Neural cell (in vitro differentiated cells): ENCODE data around the gene VAX1. TPM values are rescaled to one million over a fixed set of nuclear protein-coding genes. Genes with fewer than 3 reads are reported as not detected.

Experiments used
- H2AFZ ChIP-seq: fragments of 200-600, 300-800 bp; sonication (generic), shearing (Covaris generic); 2 replicates; pipeline ENCODE4 v1.6.0; 2014; ENCODE audit warnings: low read depth, mild to moderate bottlenecking, antibody characterized with exemption, low read length, moderate library complexity
- H3F3A ChIP-seq: fragments of 200-600 bp; shearing (Covaris generic); 2 replicates; pipeline ENCODE4 v1.6.1; 2016; ENCODE audit warnings: mild to moderate bottlenecking, moderate library complexity, mixed read lengths, antibody characterized with exemption, low read length; ENCODE audit not compliant: insufficient read depth, poor library complexity, severe bottlenecking
- H3K27ac ChIP-seq: fragments of 200-600, 300-800 bp; sonication (generic), shearing (Covaris generic); 2 replicates; pipeline ENCODE4 v1.5.1; 2014; ENCODE audit warnings: mild to moderate bottlenecking, low read length, moderate library complexity
- H3K27me3 ChIP-seq: fragments of 300-800, 200-600 bp; sonication (generic), shearing (Covaris generic); 2 replicates; pipeline ENCODE4 v1.6.0; 2014; ENCODE audit warnings: mild to moderate bottlenecking, low read depth, low read length, moderate library complexity; ENCODE audit not compliant: insufficient read depth
- H3K36me3 ChIP-seq: fragments of 300-800, 200-600 bp; sonication (generic), shearing (Covaris generic); 2 replicates; pipeline ENCODE4 v1.5.1; 2014; ENCODE audit warnings: mild to moderate bottlenecking, antibody characterized with exemption, low read length, moderate library complexity; ENCODE audit not compliant: insufficient read depth
- H3K4me2 ChIP-seq: fragments of 300-800, 200-600 bp; sonication (generic), shearing (Covaris generic); 2 replicates; pipeline ENCODE4 v1.6.0; 2014; ENCODE audit warnings: mild to moderate bottlenecking, low read length
- H3K4me3 ChIP-seq: fragments of 300-800, 200-600 bp; sonication (generic), shearing (Covaris generic); 2 replicates; pipeline ENCODE4 v1.5.1; 2014; ENCODE audit warnings: mild to moderate bottlenecking, low read length, moderate library complexity
- H3K79me2 ChIP-seq: fragments of 200-600 bp; shearing (Covaris generic); replicated peaks from 2 replicates; pipeline ENCODE4 v1.6.0; 2014; ENCODE audit warnings: mild to moderate bottlenecking, low read length, moderate library complexity; ENCODE audit not compliant: insufficient read depth
- H3K9ac ChIP-seq: fragments of 300-800, 200-600 bp; sonication (generic), shearing (Covaris generic); 2 replicates; pipeline ENCODE4 v1.6.1; 2016; ENCODE audit warnings: mild to moderate bottlenecking, low read length, mixed read lengths
- H3K9me2 ChIP-seq: fragments of 200-600 bp; shearing (Covaris generic); 2 replicates; pipeline ENCODE4 v1.6.1; 2016; ENCODE audit warnings: mild to moderate bottlenecking, low read length, mixed read lengths; ENCODE audit not compliant: insufficient read depth
- H3K9me3 ChIP-seq: fragments of 200-600, 300-800 bp; sonication (generic), shearing (Covaris generic); 2 replicates; pipeline ENCODE4 v1.6.1; 2016; ENCODE audit warnings: mild to moderate bottlenecking, mixed run types, low read length, moderate library complexity, mixed read lengths
- H4K20me1 ChIP-seq: fragments of 200-600 bp; shearing (Covaris generic); 2 replicates; pipeline ENCODE4 v1.6.1; 2016; ENCODE audit warnings: mild to moderate bottlenecking, mixed run types; ENCODE audit not compliant: insufficient read depth
- EP300 ChIP-seq: fragments of 450-650 bp; conservative IDR thresholded peaks from 2 replicates; pipeline ENCODE4 v1.6.1; 2014; ENCODE audit warnings: antibody characterized with exemption, mild to moderate bottlenecking, moderate library complexity; ENCODE audit not compliant: poor library complexity, severe bottlenecking
- EZH2 ChIP-seq: fragments of 200-600, 300-800 bp; shearing (Covaris generic), sonication (generic); IDR thresholded peaks from 2 replicates; pipeline ENCODE4 v1.6.1; 2014; ENCODE audit warnings: antibody characterized with exemption, low read length, borderline replicate concordance, mild to moderate bottlenecking; ENCODE audit not compliant: insufficient read depth, poor library complexity, severe bottlenecking
- MXI1 ChIP-seq: fragments of 450-650 bp; conservative IDR thresholded peaks from 2 replicates; pipeline ENCODE4 v1.6.1; 2014; ENCODE audit warnings: antibody characterized with exemption, mild to moderate bottlenecking; ENCODE audit not compliant: poor library complexity, severe bottlenecking
- POLR2AphosphoS5 ChIP-seq: IDR thresholded peaks from 2 replicates; pipeline ENCODE4 v1.6.1; 2012
- RAD21 ChIP-seq: fragments of 450-650 bp; conservative IDR thresholded peaks from 2 replicates; pipeline ENCODE4 v1.6.1; 2014; ENCODE audit warnings: antibody characterized with exemption, mild to moderate bottlenecking, moderate library complexity
- SMC3 ChIP-seq: fragments of 450-650 bp; conservative IDR thresholded peaks from 2 replicates; pipeline ENCODE4 v1.6.1; 2014; ENCODE audit warnings: antibody characterized with exemption, mild to moderate bottlenecking, moderate library complexity; ENCODE audit not compliant: poor library complexity
- TAF1 ChIP-seq: IDR thresholded peaks from 2 replicates; pipeline ENCODE4 v1.6.1; 2012; ENCODE audit warnings: low read depth
- polyA plus RNA-seq: library from polyadenylated mRNA; depleted of rRNA; stranded (reverse); fragments of >200 nt; gene quantifications from 2 replicates; pipeline ENCODE4 v1.2.3, GENCODE V29; 2014
- TF ChIP-seq, protein P1 (sequence below): fragments of 450-650 bp; IDR thresholded peaks from 2 replicates; pipeline ENCODE4 v1.5.1; 2014; ENCODE audit warnings: antibody characterized with exemption, mild to moderate bottlenecking, moderate library complexity; ENCODE audit not compliant: poor library complexity, severe bottlenecking
- TF ChIP-seq, protein P2 (sequence below): IDR thresholded peaks from 2 replicates; pipeline ENCODE4 v1.6.1; 2012; ENCODE audit warnings: borderline replicate concordance

VAX1 gene
- polyA plus RNA-seq, 1 donor from 2014 or later, result 0.63 TPM

- no peaks in the 10 kb centered on the region for H3K36me3 ChIP-seq
- H2AFZ ChIP-seq, result no peak overlapping the region
- H3K9me2 ChIP-seq, result no peaks in the 10 kb centered on the region
- H3K27ac ChIP-seq, result no peak overlapping the region
- H3K79me2 ChIP-seq, result no peaks in the 10 kb centered on the region
- H4K20me1 ChIP-seq, result no peaks in the 10 kb centered on the region
- peaks cover 98% of the 10 kb centered on the region for H3K27me3 ChIP-seq
- TF ChIP-seq MXI1 (no peak), EP300 (no peak), TAF1 (no peak), SMC3 (no peak), RAD21 (no peak), EZH2 (no peak), POLR2AphosphoS5 (no peak)
- TF ChIP-seq, protein P1, sequence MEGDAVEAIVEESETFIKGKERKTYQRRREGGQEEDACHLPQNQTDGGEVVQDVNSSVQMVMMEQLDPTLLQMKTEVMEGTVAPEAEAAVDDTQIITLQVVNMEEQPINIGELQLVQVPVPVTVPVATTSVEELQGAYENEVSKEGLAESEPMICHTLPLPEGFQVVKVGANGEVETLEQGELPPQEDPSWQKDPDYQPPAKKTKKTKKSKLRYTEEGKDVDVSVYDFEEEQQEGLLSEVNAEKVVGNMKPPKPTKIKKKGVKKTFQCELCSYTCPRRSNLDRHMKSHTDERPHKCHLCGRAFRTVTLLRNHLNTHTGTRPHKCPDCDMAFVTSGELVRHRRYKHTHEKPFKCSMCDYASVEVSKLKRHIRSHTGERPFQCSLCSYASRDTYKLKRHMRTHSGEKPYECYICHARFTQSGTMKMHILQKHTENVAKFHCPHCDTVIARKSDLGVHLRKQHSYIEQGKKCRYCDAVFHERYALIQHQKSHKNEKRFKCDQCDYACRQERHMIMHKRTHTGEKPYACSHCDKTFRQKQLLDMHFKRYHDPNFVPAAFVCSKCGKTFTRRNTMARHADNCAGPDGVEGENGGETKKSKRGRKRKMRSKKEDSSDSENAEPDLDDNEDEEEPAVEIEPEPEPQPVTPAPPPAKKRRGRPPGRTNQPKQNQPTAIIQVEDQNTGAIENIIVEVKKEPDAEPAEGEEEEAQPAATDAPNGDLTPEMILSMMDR, result no peak
- TF ChIP-seq, protein P2, sequence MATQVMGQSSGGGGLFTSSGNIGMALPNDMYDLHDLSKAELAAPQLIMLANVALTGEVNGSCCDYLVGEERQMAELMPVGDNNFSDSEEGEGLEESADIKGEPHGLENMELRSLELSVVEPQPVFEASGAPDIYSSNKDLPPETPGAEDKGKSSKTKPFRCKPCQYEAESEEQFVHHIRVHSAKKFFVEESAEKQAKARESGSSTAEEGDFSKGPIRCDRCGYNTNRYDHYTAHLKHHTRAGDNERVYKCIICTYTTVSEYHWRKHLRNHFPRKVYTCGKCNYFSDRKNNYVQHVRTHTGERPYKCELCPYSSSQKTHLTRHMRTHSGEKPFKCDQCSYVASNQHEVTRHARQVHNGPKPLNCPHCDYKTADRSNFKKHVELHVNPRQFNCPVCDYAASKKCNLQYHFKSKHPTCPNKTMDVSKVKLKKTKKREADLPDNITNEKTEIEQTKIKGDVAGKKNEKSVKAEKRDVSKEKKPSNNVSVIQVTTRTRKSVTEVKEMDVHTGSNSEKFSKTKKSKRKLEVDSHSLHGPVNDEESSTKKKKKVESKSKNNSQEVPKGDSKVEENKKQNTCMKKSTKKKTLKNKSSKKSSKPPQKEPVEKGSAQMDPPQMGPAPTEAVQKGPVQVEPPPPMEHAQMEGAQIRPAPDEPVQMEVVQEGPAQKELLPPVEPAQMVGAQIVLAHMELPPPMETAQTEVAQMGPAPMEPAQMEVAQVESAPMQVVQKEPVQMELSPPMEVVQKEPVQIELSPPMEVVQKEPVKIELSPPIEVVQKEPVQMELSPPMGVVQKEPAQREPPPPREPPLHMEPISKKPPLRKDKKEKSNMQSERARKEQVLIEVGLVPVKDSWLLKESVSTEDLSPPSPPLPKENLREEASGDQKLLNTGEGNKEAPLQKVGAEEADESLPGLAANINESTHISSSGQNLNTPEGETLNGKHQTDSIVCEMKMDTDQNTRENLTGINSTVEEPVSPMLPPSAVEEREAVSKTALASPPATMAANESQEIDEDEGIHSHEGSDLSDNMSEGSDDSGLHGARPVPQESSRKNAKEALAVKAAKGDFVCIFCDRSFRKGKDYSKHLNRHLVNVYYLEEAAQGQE, result no peak
- H3K4me2 ChIP-seq, result no peak overlapping the region
- no peak overlapping the region for H3K9ac ChIP-seq
- H3F3A ChIP-seq, result no peaks in the 10 kb centered on the region
- no peak overlapping the region for H3K4me3 ChIP-seq
- no peaks in the 10 kb centered on the region for H3K9me3 ChIP-seq
Measured at GRCh38 chr10:117164592-117165537, 26.8 kb upstream of the VAX1 start.

- Histone ChIP-seq H3K9me2 (no peaks in the 10 kb centered on the region), H3K4me3 (no peak overlapping the region), H3F3A (no peaks in the 10 kb centered on the region), H3K27ac (no peak overlapping the region), H3K36me3 (no peaks in the 10 kb centered on the region), H3K79me2 (no peaks in the 10 kb centered on the region), H4K20me1 (no peaks in the 10 kb centered on the region), H2AFZ (no peak overlapping the region), H3K9me3 (no peaks in the 10 kb centered on the region), H3K9ac (no peak overlapping the region), H3K27me3 (peaks cover 99% of the 10 kb centered on the region), H3K4me2 (no peak overlapping the region)
- no peak for TF ChIP-seq EP300
- TF ChIP-seq, protein P2, result no peak
Measured at GRCh38 chr10:117163954-117164548, 26.0 kb upstream of the VAX1 start.
